Parathyroid adenoma (tissue), 2 donors: ENCODE measurements around the gene TK1.
A peak's percentile ranks its signal among the peaks of the same experiment; 100 is the strongest.

Source experiments
- H2AFZ ChIP-seq: fragments of 300-600 bp; sonication (generic); one replicate; pipeline ENCODE4 v1.7.0; 2017; ENCODE audit warnings: antibody characterized with exemption, mild to moderate bottlenecking
- H3K27ac ChIP-seq: fragments of 300-600 bp; sonication (generic); one replicate; pipeline ENCODE4 v1.7.0; 2017
- H3K27me3 ChIP-seq: fragments of 300-600 bp; sonication (generic); one replicate; pipeline ENCODE4 v1.7.0; 2017; ENCODE audit warnings: low read length; ENCODE audit not compliant: control insufficient read depth, insufficient read depth
- H3K36me3 ChIP-seq: fragments of 300-600 bp; sonication (generic); one replicate; pipeline ENCODE4 v1.7.0; 2017; ENCODE audit warnings: low read length; ENCODE audit not compliant: control insufficient read depth, insufficient read depth
- H3K4me1 ChIP-seq: fragments of 300-600 bp; sonication (generic); one replicate; pipeline ENCODE4 v1.7.0; 2017; ENCODE audit warnings: control low read depth
- H3K4me2 ChIP-seq: fragments of 300-600 bp; sonication (generic); one replicate; pipeline ENCODE4 v1.7.0; 2017; ENCODE audit warnings: low read length
- H3K4me3 ChIP-seq: fragments of 300-600 bp; sonication (generic); one replicate; pipeline ENCODE4 v1.7.0; 2017; ENCODE audit warnings: low read depth, low read length
- H3K79me2 ChIP-seq: fragments of 300-600 bp; sonication (generic); one replicate; pipeline ENCODE4 v1.7.0; 2017; ENCODE audit warnings: control low read depth
- H3K9ac ChIP-seq: fragments of 300-600 bp; sonication (generic); one replicate; pipeline ENCODE4 v1.7.0; 2017; ENCODE audit warnings: mild to moderate bottlenecking
- H3K9me3 ChIP-seq: fragments of 300-600 bp; sonication (generic); one replicate; pipeline ENCODE4 v1.7.0; 2017; ENCODE audit warnings: low read length; ENCODE audit not compliant: control insufficient read depth
- TF ChIP-seq, protein P1 (sequence below): fragments of 300-600 bp; sonication (generic); IDR thresholded peaks from one replicate; pipeline ENCODE4 v1.7.0; 2017; ENCODE audit warnings: antibody characterized with exemption, mild to moderate bottlenecking
- donor health status: primary hyperparathyroidism.

The TK1 gene

DNA sequence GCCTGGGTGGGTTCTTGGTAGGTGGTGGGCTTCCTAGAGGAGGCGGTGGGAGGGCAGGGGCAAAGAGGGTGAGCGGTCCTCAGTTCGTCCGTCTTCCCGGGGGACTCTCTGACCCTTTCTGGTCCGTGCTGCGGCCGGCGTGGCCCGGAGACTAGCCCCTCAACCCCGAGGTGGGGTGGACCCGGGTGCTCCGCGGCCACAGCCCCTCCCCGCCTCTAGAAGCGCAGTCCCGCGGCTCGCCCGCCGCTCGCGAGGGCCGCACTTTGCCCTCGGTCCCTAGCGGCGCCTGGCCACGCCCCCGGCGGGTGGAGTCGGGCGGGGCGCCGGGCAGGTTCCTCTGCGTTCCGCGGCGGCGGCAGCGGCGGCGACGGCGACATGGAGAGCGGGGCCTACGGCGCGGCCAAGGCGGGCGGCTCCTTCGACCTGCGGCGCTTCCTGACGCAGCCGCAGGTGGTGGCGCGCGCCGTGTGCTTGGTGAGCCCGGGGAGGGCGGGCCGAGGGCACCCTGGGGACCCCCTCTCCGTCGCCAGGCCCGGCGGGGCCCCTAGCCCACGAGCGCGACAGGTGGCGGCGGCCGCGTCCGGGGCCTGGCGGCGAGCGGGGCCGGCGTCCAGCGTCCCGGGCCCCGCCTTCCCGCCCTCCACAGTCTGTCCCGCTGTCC is 18.5 kb downstream of the TK1 start, which contains the start of gene SYNGR2:
TSS of gene SYNGR2 (plus strand) at position 340 of the 661 bp plus-strand sequence. CDS start at position 376, 36 bp downstream.
- H3K4me2 ChIP-seq = peak within 1 kb of the TSS; percentile 87
- TF ChIP-seq, protein P1, sequence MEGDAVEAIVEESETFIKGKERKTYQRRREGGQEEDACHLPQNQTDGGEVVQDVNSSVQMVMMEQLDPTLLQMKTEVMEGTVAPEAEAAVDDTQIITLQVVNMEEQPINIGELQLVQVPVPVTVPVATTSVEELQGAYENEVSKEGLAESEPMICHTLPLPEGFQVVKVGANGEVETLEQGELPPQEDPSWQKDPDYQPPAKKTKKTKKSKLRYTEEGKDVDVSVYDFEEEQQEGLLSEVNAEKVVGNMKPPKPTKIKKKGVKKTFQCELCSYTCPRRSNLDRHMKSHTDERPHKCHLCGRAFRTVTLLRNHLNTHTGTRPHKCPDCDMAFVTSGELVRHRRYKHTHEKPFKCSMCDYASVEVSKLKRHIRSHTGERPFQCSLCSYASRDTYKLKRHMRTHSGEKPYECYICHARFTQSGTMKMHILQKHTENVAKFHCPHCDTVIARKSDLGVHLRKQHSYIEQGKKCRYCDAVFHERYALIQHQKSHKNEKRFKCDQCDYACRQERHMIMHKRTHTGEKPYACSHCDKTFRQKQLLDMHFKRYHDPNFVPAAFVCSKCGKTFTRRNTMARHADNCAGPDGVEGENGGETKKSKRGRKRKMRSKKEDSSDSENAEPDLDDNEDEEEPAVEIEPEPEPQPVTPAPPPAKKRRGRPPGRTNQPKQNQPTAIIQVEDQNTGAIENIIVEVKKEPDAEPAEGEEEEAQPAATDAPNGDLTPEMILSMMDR = no peak
- H3K79me2 ChIP-seq = no peaks in the 10 kb centered on the region
- peak within 1 kb of the TSS; percentile 62 for H3K27ac ChIP-seq
- H3K27me3 ChIP-seq = no peaks in the 10 kb centered on the region
- H2AFZ ChIP-seq = peak within 1 kb of the TSS; percentile 83
- H3K9me3 ChIP-seq = no peaks in the 10 kb centered on the region
- H3K36me3 ChIP-seq = no peaks in the 10 kb centered on the region
- no peak within 1 kb of the TSS for H3K9ac ChIP-seq
- peak within 1 kb of the TSS; percentile 77 for H3K4me3 ChIP-seq
- H3K4me1 ChIP-seq = peaks cover 7% of the 10 kb centered on the region

DNA sequence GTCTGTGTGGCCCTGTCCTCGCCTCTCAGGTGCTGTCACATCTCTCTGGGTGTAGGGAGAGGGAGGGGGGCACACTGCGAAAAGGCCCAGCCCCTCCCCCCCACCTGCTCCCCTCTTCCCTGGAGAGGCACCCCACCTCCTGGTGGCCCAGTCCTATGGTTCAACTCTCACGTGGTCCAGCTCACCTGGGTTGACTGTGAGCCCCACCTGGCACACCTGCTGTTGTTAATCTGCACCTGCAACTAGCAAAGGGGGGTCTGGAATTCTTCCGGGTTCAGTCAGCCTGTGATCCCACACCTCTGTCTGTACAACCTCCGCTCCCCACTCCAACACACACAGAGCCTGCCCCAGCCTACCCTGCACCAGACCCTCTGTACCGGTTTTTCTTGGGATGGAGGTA is 20.4 kb downstream of the TK1 start:
- Histone ChIP-seq H3K9me3 (no peaks in the 10 kb centered on the region), H3K9ac (no peak overlapping the region), H3K4me1 (peaks cover 7% of the 10 kb centered on the region), H3K27me3 (no peaks in the 10 kb centered on the region), H3K4me3 (no peak overlapping the region), H2AFZ (no peak overlapping the region), H3K27ac (no peak overlapping the region), H3K4me2 (no peak overlapping the region), H3K79me2 (no peaks in the 10 kb centered on the region), H3K36me3 (no peaks in the 10 kb centered on the region)
- TF ChIP-seq, protein P1 = no peak

DNA sequence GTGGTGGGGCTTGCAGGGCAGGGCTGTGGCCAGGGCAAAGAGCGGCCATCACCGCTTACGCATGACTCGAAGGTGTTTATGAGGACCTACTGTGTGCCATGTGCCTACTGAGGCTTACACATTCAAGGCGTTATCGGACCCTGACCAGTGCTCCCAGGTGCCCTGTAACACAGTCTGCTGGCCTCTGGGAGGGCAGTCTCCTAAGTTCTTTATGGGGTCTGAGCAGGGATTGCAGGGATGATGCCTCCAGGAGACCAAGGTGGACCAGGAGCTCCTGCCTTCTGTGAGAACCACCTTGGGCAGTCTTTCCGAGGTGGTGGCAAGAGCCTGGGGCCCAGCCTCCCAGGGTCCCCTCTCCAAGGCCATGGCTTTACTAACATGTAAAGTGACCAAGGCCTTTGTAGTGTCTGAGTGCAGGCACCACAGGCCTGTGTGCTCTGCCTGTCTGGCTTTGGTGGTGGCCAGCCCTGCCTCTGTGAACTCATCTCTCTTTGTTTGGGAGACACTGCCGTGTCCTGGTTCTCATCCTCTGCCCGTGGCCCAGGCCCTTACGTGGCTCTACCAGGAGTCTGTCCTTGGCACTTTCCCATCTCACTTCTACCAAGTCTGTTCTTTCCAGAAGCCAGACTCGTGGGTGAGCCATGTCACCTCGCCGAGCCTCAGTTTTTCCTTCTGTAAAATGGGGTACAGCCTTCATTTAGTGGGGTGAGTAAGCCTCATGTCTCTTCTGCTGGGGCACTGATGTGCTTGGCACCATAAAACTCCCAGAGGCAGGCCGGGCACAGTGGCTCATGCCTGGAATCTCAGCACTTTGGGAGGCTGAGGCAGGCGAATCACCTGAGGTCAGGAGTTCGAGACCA is 21.9 kb downstream of the TK1 start:
- Histone ChIP-seq H3K4me2 (no peak overlapping the region), H2AFZ (no peak overlapping the region), H3K27me3 (no peaks in the 10 kb centered on the region), H3K36me3 (no peaks in the 10 kb centered on the region), H3K4me3 (no peak overlapping the region), H3K4me1 (peaks cover 7% of the 10 kb centered on the region), H3K79me2 (no peaks in the 10 kb centered on the region), H3K9ac (no peak overlapping the region), H3K27ac (no peak overlapping the region), H3K9me3 (no peaks in the 10 kb centered on the region)
- TF ChIP-seq, protein P1 = no peak

DNA sequence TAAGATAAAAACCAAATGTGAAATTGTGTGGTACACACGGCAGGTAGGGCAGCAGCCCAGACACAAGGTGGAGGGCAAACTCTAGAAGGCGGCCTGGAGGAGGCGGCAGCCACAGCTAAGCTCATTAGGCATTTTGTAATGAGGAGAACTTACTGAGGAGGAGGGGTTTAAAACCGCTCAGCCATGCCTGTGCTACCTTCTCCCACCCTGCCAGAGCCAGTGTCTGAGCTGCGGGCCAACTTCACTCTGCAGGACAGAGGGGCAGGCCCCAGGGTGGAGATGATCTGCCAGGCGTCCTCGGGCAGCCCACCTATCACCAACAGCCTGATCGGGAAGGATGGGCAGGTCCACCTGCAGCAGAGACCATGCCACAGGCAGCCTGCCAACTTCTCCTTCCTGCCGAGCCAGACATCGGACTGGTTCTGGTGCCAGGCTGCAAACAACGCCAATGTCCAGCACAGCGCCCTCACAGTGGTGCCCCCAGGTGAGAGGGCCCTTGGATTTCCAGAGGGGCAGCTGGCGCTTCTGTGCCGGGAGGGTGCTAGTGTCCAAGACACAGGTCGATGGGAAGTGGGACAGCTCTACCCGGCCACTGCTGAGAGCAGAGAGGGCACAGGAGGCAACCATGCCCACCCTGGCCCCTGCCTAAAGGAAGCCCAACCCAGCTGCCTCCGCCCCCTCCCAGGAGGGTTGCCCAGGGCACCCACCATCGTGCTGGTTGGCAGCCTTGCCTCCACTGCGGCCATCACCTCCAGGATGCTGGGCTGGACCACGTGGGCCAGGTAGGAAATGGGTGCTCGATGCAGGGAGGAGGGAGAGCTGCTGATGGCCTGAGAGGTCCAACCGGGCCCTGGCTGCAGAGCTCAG is 22.7 kb downstream of the TK1 start:
- Histone ChIP-seq H3K9me3 (no peaks in the 10 kb centered on the region), H3K4me1 (peaks cover 3% of the 10 kb centered on the region), H3K36me3 (no peaks in the 10 kb centered on the region), H3K9ac (no peak overlapping the region), H3K79me2 (no peaks in the 10 kb centered on the region), H3K27me3 (no peaks in the 10 kb centered on the region), H3K4me2 (no peak overlapping the region), H3K4me3 (no peak overlapping the region), H3K27ac (no peak overlapping the region), H2AFZ (no peak overlapping the region)
- TF ChIP-seq, protein P1 = no peak
